ENCODE measurements around the gene STAT4. TPM values are rescaled to one million over a fixed set of nuclear protein-coding genes. Genes with fewer than 3 reads are reported as not detected.
A peak's percentile ranks its signal among the peaks of the same experiment; 100 is the strongest.

Gene STAT4
- total RNA-seq, 1 experiment from 2014 or later, result not detected

DNA sequence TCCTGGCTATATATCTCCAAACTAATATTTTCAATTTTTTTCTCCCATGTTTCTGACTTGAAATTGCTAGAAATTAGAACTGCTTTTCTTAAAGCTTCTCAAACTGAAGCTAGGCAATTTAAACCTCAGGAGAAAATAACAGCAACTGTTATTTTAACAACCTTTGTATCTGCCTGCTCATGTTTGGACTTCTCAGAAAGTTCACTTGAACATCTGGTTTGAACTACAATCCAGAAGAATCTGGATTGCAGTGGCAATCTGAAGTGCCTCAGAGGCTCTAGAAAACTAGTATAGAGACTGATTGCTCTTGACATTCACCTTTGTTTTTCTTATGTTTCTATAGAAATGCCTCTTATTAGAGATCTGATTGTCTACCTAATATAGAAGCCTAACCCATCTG is 64.1 kb downstream of the STAT4 start:
- DNase-seq (ENCODE audit: low spot score), result no peak

DNA sequence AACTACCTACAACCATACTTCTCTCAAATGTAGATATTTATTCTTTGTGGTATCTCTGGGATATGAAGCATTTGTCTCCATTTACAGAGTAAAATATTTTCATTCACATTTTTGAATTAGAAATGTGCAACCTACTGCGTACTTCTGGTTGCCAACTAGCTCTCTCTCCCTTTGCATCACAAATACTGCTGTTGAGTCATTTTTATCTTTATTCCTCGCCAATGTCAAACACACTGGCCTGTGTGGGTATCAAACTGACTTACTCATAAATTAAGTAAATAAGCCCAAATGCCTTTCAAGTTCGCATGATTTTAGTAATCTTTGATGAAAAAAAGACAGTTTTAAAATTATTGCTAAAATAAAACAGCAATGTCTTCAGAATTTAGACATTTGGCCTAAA is 67.3 kb downstream of the STAT4 start:
- no peak for DNase-seq (ENCODE audit: low spot score)

DNA sequence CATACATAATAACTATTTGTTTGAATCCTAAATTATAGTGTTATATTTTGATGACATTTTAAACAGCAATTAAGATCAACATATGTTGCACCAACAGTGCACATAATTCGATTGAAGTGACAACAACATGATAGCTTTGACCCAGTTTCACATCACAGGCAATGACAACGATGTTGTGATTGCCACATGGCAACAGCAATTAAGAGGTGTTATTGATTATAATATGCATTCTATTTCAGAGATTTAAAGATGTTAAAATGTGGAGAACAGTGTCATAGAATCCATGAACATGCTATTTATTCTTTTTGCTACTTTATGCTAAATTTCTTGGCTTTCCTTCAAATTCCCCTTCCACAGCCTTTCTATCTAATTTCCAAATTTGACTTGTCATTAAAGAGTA is 68.5 kb downstream of the STAT4 start:
- DNase-seq (ENCODE audit: low spot score), result no peak

DNA sequence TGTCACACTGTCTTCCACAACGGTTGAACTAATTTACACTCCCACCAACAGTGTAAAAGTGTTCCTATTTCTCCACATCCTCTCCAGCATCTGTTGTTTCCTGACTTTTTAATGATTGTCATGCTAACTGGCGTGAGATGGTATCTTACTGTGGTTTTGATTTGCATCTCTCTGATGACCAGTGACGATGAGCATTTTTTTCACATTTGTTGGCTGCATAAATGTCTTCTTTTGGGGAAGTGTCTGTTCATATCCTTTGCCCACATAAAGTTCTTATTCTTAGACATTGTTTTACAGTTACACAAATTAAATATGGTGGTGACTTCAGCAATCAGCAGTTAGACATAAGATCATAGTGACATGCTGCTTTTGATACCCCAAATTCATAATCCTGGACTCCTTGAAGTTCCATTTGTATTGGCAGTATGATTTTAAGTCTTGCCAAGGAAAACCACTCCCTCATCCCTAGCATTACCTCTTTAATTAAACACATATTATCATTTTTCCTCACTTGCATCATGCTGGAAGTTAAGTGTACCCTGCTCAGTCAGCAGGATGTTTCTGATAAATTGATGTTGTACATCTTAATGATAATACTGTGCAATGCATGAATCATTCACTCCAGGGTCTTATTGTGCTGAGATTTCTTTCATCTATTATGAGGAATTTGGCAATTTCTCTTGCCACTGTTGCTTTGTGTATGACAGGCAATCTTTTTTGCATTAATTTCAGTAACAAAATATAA is 69.2 kb downstream of the STAT4 start:
- DNase-seq (ENCODE audit: low spot score), result no peak

DNA sequence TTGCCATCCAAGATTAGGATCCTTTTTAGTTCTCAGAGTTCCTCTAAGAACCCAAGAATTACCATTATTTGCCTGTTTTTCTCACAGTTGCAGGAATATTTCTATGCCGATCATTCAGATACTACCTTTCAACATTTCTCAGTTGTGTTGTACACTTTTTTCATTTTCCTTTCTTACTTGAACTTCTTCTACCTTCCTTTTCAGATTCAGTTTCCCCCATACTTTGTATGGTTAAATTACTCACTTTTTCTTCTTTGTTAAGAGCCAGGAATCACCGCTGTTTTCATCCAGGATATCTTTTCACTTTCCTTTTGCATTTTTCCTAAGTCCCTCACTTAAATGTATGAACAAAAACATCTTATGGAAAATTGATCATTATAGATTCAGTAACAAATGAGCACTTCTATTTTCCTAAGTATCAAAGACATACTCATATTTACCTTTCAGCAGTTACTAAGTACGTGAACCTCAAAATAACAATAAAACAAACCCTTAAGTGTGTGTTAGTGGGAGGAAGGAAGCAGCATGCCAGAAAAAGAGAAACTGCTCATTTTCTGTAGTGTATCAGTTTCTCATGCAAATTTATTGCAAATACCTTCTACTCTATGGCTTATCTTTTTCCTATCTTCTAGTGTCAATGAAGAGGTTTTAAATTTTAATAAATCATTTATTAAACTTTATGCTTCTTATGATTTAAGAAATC is 72.5 kb downstream of the STAT4 start:
- DNase-seq (ENCODE audit: low spot score), result no peak

DNA sequence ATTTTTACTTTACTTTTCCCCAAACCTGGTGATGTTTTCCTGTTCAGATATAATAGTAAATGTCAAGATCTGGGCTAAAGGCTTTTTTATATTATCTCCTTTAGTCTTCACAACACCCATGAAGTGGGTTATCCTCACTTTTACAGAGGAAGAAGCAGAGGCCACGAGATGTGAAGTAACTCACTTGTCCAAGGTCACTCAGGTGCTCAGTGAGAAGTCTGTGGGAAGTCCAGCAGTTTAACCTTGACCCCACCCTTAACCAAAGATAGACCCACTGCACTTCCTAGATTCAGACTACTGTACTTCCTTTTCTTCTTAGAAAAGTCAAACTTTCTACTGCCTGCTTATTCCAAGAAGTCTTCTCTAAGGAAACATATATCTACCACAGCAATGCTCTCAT is 80.5 kb downstream of the STAT4 start:
- DNase-seq (ENCODE audit: low spot score), result no peak

DNA sequence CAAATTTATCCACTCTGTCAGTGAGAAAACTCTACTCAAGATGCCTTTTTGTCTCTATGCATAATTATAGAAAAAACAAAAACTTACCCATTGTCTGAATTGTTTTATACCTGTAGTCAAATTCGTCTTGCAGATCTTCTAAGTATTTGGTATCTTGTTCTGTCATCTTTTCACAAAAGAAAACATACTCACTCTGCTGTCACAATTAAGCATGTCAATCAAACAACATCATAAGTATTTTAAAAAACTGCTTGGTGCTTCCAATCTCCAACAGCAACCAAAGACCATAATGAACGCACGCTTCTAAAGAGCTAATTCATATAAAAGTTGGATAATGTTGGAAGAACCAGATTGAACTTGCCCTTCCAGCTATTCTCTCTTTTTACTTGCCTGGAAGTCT is 81.2 kb downstream of the STAT4 start:
- no peak for DNase-seq (ENCODE audit: low spot score)

DNA sequence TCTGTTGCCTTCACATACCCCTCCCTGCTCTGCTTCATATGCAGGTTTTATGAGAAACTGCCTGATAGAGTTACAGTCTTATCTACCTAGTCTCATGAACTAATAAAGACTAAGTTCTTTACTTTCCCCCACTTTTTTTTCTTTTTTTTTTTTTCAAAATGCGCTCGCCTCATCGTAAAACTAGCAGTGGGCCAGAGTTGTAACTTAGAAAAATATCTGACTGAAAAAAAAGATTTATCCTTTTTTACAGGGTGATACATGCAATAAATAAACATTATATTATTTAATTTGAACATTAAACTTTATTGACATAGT is 83.9 kb downstream of the STAT4 start:
- DNase-seq (ENCODE audit: low spot score), result no peak

DNA sequence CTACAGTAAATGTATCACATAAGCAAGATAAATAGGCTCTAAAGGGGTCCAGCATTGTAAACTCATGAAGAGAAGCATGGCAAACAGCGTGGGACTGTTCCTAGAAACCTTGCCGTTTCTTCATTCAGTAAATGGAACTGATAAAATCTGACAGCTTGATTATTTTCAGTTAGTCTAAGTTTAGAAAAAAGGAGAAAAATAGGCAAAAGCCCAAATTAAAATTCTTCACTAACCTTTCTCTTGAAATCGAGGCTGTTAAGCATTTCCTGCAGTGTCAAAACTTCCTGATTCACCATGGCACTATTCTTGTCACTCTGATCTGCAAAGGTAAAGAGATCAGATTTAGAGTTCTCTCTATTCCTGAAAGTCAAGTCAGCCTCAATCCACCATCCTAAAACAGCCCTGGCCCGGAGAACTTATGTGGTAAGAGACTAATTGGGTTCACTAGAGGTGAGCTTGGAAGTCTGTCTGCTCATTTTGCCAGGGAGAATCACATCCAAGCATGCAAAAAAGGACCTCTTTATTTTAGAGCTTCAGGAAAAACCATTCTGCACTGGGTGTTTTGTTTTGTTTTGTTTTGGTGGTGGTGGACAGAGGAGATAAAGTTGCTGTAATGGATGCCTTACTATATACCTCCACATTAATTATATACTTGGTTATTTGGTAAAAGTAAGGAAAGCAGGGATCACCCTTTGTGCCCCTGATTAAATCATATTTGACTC is 84.4 kb downstream of the STAT4 start:
- no peak for DNase-seq (ENCODE audit: low spot score)

DNA sequence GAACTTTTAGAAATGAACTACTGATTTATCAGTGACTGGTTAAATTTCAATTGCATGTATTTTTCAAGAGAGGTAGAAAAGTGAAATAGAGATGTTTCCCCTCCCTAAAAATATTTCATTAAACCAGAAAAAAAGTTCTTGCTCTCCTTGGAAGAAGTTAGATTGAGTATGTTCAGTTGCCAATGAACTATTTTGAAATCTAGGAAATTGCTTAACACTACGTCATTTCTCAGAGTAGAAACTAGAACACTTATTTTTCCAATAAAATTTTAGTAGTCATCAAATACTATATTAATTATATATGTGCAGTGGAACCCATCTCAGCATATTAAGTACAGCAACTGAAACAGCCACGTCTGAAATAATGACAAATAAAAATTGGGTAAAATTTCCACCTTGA is 85.0 kb downstream of the STAT4 start:
- no peak for DNase-seq (ENCODE audit: low spot score)

DNA sequence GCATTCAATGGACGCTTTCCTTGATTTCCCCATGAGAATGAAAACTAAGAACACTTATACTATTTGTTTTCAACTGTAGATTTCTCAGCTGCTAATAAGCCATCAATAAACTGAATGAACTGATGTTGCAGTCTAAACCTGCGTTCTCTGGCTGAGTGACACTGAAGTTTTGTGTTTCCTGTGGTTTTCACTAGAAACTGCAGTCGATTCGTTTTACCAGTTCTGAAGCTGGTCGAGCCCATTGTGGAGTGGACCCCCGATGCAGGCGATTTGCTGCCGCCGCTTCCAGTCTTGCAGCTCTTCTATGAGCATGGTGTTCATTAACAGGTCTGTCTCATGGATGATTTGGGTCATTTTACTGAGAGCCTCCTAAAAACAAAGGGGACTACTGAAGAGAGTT is 86.2 kb downstream of the STAT4 start:
- DNase-seq (ENCODE audit: low spot score), result no peak

DNA sequence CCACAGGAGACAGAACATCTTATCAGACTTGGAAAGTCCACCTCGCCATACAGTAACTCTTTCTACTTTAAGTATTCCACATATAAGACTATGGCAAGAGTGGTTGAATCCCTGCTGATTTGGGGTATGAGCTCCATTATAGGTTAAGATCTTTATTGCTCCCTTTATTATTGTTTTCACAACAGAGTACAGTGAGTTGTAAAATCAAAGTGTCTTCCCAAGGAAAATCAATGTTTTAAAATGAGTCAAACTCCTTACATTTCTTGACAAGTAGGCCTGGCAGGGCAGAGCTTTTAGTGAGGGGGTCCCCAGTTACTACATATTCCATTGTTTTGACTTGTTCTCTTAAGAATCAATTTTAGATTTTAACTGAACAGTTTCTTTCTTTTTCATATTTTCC is 87.2 kb downstream of the STAT4 start:
- DNase-seq (ENCODE audit: low spot score), result no peak

DNA sequence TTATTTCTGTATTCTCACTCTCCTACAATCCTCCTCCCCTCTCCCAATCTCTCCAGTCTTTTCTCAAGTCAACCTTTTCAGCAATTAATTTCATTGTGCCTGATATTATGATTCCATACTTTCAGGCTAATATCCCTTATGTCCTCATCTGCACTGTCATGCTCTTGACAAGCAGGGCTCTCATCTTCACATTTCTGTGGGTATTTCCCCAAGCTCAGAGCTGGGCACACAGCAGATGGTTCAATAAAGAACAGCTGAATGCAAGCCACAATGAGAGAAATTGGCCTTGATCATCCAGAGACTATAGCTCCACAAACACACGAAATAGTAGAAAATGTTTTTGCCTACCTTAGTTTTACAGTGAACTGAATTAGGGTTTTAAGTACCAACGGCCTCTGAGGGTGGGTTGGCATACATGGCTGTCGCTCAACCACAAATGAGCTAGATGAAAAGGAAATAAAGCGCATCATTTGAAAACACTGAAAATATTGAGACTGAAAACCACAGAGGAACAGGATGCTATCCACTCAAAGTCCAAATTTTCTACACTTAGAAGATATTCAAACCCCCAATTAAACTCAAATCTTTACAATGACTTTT is 89.3 kb downstream of the STAT4 start:
- DNase-seq (ENCODE audit: low spot score), result no peak

DNA sequence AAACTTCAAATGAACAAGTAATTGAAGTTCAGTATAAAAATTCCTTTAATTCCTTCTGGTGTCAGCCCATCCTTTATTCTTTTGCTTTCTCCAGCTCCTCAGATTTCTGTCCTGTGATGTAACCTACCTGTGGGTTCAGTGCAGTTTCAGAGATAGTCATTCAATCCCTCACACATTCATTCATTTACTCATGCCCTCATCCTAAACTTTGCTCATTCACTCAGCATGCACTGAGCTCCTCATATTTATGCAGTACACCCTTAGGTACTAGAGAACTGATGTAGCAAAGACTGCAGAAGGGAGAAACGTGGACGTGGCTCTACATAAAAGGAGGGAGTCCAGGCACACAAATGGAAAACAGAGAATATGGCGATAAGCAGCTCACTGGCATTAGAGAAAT is 91.5 kb downstream of the STAT4 start:
- no peak for DNase-seq (ENCODE audit: low spot score)

DNA sequence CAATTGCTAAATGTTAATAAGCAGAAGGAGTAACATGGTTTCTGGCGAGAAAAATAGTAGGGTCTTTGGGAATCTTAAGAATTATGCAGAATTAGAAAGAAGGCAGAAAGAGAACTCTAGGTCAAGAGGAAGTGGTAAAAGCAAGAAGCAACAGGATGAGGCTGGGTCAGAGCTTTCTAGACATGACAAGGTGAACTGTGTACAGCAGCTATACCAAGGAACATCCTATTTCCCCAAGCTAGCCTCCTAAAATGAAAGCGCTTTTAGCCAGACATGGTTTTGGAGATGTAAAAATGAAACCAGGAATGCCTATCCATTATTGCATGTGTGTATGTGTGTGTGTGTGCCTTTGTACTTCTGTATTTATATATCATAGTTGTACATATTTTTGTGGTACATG is 94.6 kb downstream of the STAT4 start:
- no peak for DNase-seq (ENCODE audit: low spot score)

DNA sequence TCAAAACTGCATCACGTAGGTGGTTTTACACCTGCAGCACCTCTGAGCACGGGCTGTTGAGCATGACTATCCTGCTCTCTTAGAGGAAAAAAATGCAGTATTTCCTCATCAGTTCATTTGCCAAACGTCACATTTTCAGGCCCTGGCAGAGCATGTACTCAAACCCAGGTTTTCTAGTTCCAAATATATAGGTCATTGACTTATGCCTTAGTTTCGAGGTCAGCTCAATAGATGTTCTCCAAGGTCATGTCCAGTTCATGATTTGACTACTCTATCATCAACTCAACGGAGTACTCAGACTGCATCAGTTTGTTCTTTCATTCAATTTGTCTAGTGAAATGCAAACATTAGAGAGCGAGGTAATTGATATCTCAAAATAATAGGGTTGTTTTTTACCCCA is 97.5 kb downstream of the STAT4 start:
- DNase-seq (ENCODE audit: low spot score), result no peak

DNA sequence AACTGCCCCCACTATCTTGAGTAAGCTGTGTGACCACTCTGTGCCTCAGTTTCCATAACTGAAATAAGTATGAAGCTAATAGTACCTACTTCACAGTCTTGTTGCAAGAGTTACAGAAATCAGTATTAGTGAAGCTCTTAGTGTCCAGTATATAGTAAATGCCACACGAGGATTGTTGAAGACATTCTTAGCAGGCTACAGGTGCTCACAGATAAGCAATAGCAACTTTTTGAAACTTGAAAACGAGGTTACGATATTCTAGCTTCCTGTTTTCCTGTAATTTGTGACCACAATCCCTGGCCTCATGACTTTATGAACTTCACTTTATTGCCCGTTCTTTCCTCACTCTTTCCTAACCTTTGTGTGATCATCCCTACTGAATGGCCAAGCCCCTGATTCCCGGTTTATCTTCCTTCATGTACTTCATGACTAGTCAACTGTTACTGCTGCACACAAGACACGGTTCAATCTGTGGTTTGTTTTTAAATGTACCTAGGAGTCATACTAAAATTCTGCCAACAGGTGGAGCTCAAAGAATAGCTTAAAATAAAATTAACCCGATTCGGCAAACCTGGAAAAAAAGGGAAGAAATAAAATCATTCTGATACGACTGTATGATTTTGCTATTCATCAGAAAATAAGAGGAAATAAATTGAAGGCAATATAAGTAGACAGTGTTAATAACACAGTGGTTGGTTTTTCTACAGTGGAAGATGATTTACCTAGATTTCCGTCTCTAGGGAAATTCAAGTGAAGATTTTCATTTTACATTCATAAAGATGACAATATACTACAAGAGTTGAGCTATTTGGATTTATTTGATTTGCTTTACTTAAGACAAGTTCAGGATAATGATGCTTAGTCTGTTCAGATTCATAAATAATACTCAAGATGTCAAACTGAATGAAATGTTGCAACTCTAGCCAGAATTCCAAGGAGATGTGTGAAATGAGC is 98.7 kb downstream of the STAT4 start:
- DNase-seq (ENCODE audit: low spot score), result peak; percentile 71

DNA sequence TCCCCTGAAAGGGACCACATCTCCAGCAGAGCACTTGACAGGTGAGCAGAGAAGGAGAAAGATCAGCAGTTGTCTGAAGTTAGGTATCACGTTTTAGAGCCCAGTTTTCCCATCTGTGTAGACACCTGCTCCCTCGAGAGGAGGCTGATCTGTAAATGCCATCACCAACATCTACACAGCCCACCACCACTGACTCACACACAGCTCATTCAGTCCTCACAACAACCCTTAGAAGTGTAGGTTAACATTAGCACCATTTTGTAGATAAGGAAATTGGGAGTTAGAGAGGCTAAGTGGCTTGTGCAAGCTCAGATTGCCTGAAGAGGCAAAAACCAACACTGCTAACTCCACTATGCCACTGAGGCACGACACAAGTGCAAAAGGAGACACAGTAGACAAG is 99.6 kb downstream of the STAT4 start:
- DNase-seq (ENCODE audit: low spot score), result no peak

DNA sequence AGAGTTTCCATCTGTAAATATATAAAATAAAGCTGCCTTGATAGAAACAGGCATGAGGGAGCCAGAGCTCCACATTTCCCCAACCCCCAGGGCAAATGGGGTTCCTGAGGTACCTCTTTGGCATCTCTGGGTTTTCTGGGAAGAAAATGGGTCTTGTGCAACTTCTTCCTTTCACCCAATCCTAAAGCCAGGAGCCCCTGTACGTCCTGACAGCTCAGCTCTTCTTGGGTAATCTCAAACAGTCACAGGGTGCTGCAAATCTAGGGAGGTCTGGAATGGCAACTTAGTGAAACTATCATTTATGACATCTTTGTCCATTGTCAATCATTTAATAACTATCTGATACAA is 100.2 kb downstream of the STAT4 start:
- DNase-seq (ENCODE audit: low spot score), result no peak

DNA sequence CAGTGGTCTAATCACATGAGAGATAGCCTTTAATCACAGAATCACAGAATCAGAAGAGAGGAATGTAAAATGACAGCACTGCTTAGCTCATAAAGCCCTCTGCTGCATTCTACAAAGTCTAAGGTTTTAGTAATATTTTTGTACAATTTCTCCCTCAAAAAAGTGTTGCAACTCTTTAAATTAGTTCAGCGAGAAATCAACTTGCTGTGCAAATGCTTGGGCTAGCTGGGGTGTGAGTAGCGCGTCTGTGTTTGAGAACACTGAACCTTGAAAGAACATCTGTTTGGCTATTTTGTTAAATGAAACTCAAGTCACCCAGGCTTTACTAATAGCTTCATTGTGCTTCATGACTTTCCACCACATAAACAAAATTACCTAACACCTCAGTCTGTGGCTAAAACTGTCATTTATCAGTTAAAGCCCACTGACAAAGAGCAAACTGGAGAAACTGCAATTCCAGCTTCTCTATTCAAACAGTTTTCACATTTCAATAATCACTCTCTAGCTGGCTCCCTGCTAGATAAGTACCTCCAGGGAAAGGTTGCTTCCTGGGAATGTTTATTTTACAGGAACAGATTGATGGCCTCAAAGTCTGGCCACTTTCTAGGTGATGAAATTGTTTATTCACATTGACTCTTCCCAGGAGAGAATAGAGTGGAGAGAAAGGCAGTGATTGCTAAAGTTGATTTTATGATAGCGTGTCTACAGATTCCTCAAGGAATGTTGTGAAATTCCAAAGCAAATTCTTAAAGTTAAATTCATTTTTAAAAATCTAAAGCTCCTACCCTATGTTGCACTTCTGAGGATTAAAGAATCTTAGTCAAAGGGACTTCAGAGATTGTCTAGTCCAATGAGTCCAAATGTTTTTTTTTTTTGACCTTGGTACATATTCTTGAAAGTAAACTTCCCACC is 100.8 kb downstream of the STAT4 start:
- no peak for DNase-seq (ENCODE audit: low spot score)

All from HT-29 (cell line).